ENCODE data around the gene ARMC3.

Gene ARMC3

GRCh38 chr10:22993314-22993713 is 65.5 kb downstream of the ARMC3 start:
- no peak for DNase-seq

- no peak for DNase-seq
Observed at GRCh38 chr10:22997096-22997495, 69.2 kb downstream of the ARMC3 start.

GRCh38 chr10:22998091-22998490 is 70.2 kb downstream of the ARMC3 start:
- no peak for DNase-seq

GRCh38 chr10:22999942-23000341 is 72.1 kb downstream of the ARMC3 start:
- DNase-seq, result no peak

GRCh38 chr10:23001901-23002516 is 74.2 kb downstream of the ARMC3 start:
- DNase-seq, result no peak

GRCh38 chr10:23005150-23005549 is 77.3 kb downstream of the ARMC3 start:
- no peak for DNase-seq

GRCh38 chr10:23013581-23014335 is 85.9 kb downstream of the ARMC3 start:
- DNase-seq, result no peak

- DNase-seq, result no peak
Observed at GRCh38 chr10:23015021-23015707, 87.3 kb downstream of the ARMC3 start.

- DNase-seq, result no peak
Observed at GRCh38 chr10:23016636-23017035, 88.8 kb downstream of the ARMC3 start.

GRCh38 chr10:23019633-23020032 is 91.8 kb downstream of the ARMC3 start:
- DNase-seq, result no peak

GRCh38 chr10:23021430-23021829 is 93.6 kb downstream of the ARMC3 start:
- no peak for DNase-seq

- no peak for DNase-seq
Observed at GRCh38 chr10:23024002-23024401, 96.1 kb downstream of the ARMC3 start.

GRCh38 chr10:23031318-23031717 is 103.5 kb downstream of the ARMC3 start:
- no peak for DNase-seq

- DNase-seq, result no peak
Observed at GRCh38 chr10:23034790-23035189, 106.9 kb downstream of the ARMC3 start.

- no peak for DNase-seq
Observed at GRCh38 chr10:23035569-23035968, 107.7 kb downstream of the ARMC3 start.

- DNase-seq, result no peak
Observed at GRCh38 chr10:23037152-23037551, 109.3 kb downstream of the ARMC3 start.

- DNase-seq, result no peak
Observed at GRCh38 chr10:23037561-23037960, 109.7 kb downstream of the ARMC3 start.

GRCh38 chr10:23038172-23038571 is 110.3 kb downstream of the ARMC3 start:
- DNase-seq, result no peak

- DNase-seq, result no peak
Observed at GRCh38 chr10:23040002-23040401, 112.1 kb downstream of the ARMC3 start.

- DNase-seq, result no peak
Observed at GRCh38 chr10:23046027-23046426, 118.2 kb downstream of the ARMC3 start.

GRCh38 chr10:23047201-23048050 is 119.6 kb downstream of the ARMC3 start:
- DNase-seq, result no peak

GRCh38 chr10:23048191-23048590 is 120.3 kb downstream of the ARMC3 start:
- DNase-seq, result no peak

- no peak for DNase-seq
Observed at GRCh38 chr10:23051278-23051677, 123.4 kb downstream of the ARMC3 start.

All from NCI-H1930 (cell line).